H9 (cell line): ENCODE results near the gene MAPKAP1. TPM values are rescaled to one million over a fixed set of nuclear protein-coding genes. Genes with fewer than 3 reads are reported as not detected.

Source experiments
- DNase-seq: peaks from one replicate; pipeline ENCODE4 v3.0.0-alpha.2; 2017
- H2AFZ ChIP-seq: one replicate; pipeline ENCODE4 v1.6.1; 2013; ENCODE audit warnings: mild to moderate bottlenecking, low read length, control low read depth, moderate library complexity
- H2AK5ac ChIP-seq: 2 replicates; pipeline ENCODE4 v1.6.1; 2013; ENCODE audit warnings: low read length, control low read depth, mixed read lengths; ENCODE audit not compliant: insufficient read length
- H2BK120ac ChIP-seq: one replicate; pipeline ENCODE4 v1.6.1; 2013; ENCODE audit warnings: low read depth, mild to moderate bottlenecking, low read length, control low read depth, inconsistent platforms; ENCODE audit not compliant: poor library complexity, severe bottlenecking
- H2BK12ac ChIP-seq: 2 replicates; pipeline ENCODE4 v1.6.1; 2013; ENCODE audit warnings: low read length, control low read depth, mixed read lengths, low read depth; ENCODE audit not compliant: insufficient read length
- H2BK15ac ChIP-seq: 2 replicates; pipeline ENCODE4 v1.6.1; 2013; ENCODE audit warnings: low read depth, low read length, control low read depth
- H2BK20ac ChIP-seq: one replicate; pipeline ENCODE4 v1.6.1; 2013; ENCODE audit warnings: low read depth, mild to moderate bottlenecking, low read length, control low read depth, inconsistent platforms; ENCODE audit not compliant: poor library complexity, severe bottlenecking
- H2BK5ac ChIP-seq: 2 replicates; pipeline ENCODE4 v1.6.1; 2013; ENCODE audit warnings: low read length, control low read depth, mixed read lengths; ENCODE audit not compliant: insufficient read length
- H3K14ac ChIP-seq: 2 replicates; pipeline ENCODE4 v1.6.1; 2013; ENCODE audit warnings: low read length, control low read depth; ENCODE audit not compliant: insufficient read depth
- H3K18ac ChIP-seq: 2 replicates; pipeline ENCODE4 v1.6.1; 2013; ENCODE audit warnings: low read depth, mild to moderate bottlenecking, mixed read lengths, low read length, control low read depth; ENCODE audit not compliant: insufficient read length
- H3K23ac ChIP-seq: 2 replicates; pipeline ENCODE4 v1.6.1; 2013; ENCODE audit warnings: low read length, control low read depth, mixed read lengths, low read depth; ENCODE audit not compliant: insufficient read length
- H3K23me2 ChIP-seq: 2 replicates; pipeline ENCODE4 v1.6.1; 2013; ENCODE audit warnings: low read depth, mild to moderate bottlenecking, mixed read lengths, low read length, control low read depth; ENCODE audit not compliant: insufficient read length, poor library complexity, severe bottlenecking
- H3K27ac ChIP-seq: 2 replicates; pipeline ENCODE4 v1.5.1; 2013; ENCODE audit warnings: low read length, control low read depth, mixed read lengths, low read depth; ENCODE audit not compliant: insufficient read length
- H3K27me3 ChIP-seq: 2 replicates; pipeline ENCODE4 v1.6.1; 2013; ENCODE audit warnings: low read length, control low read depth, inconsistent platforms; ENCODE audit not compliant: insufficient read depth
- H3K4ac ChIP-seq: 2 replicates; pipeline ENCODE4 v1.6.1; 2013; ENCODE audit warnings: low read depth, mild to moderate bottlenecking, control low read depth, inconsistent platforms, low read length, moderate library complexity
- H3K4me1 ChIP-seq: 2 replicates; pipeline ENCODE4 v1.6.1; 2013; ENCODE audit warnings: low read length, control low read depth, inconsistent platforms; ENCODE audit not compliant: insufficient read depth
- H3K4me2 ChIP-seq: 2 replicates; pipeline ENCODE4 v1.6.1; 2013; ENCODE audit warnings: low read length, control low read depth, mixed read lengths; ENCODE audit not compliant: insufficient read length, insufficient read depth
- H3K56ac ChIP-seq: 2 replicates; pipeline ENCODE4 v1.6.1; 2013; ENCODE audit warnings: low read depth, mild to moderate bottlenecking, mixed read lengths, low read length, control low read depth; ENCODE audit not compliant: insufficient read length
- H3K79me1 ChIP-seq: 2 replicates; pipeline ENCODE4 v1.6.1; 2013; ENCODE audit warnings: low read depth, mild to moderate bottlenecking, moderate library complexity, low read length, control low read depth, inconsistent platforms; ENCODE audit not compliant: insufficient read depth, poor library complexity, severe bottlenecking
- H3K79me2 ChIP-seq: 2 replicates; pipeline ENCODE4 v1.6.1; 2013; ENCODE audit warnings: low read length, control low read depth, inconsistent platforms; ENCODE audit not compliant: insufficient read depth
- H3K9ac ChIP-seq: 2 replicates; pipeline ENCODE4 v1.6.1; 2013; ENCODE audit warnings: low read length, control low read depth, mixed read lengths; ENCODE audit not compliant: insufficient read length; ENCODE audit errors: extremely low read depth
- H3K9me3 ChIP-seq: one replicate; pipeline ENCODE4 v1.6.1; 2013; ENCODE audit warnings: low read depth, low read length, inconsistent platforms; ENCODE audit not compliant: control insufficient read depth
- H3T11ph ChIP-seq: one replicate; pipeline ENCODE4 v1.6.1; 2013; ENCODE audit warnings: mild to moderate bottlenecking, low read length, control low read depth, inconsistent platforms
- H4K20me1 ChIP-seq: one replicate; pipeline ENCODE4 v1.6.1; 2013; ENCODE audit not compliant: control insufficient read depth, insufficient read length, insufficient read depth
- H4K5ac ChIP-seq: 2 replicates; pipeline ENCODE4 v1.6.1; 2013; ENCODE audit warnings: low read depth, mild to moderate bottlenecking, mixed read lengths, low read length, control low read depth; ENCODE audit not compliant: insufficient read length
- H4K8ac ChIP-seq: replicated peaks from 2 replicates; pipeline ENCODE4 v1.6.1; 2013; ENCODE audit warnings: low read length, control low read depth, mixed read lengths, low read depth; ENCODE audit not compliant: insufficient read length
- H4K91ac ChIP-seq: 2 replicates; pipeline ENCODE4 v1.6.1; 2013; ENCODE audit warnings: low read depth, mild to moderate bottlenecking, moderate library complexity, mixed read lengths, low read length, control low read depth; ENCODE audit not compliant: insufficient read length
- H3K27ac Mint-ChIP-seq, 3 experiments: 2 replicates in 2 of 3; 3 replicates in 1 of 3; pipeline ENCODE4 v1.8.0; 2020 to 2021; ENCODE audit warnings: mixed read lengths in 3 of 3, mild to moderate bottlenecking in 1 of 3, moderate library complexity in 1 of 3
- H3K27me3 Mint-ChIP-seq: 2 replicates; pipeline ENCODE4 v1.8.0; 2021; ENCODE audit warnings: low read depth, mild to moderate bottlenecking, moderate library complexity, mixed read lengths
- H3K36me3 Mint-ChIP-seq, 3 experiments: 2 replicates in 2 of 3; 3 replicates in 1 of 3; pipeline ENCODE4 v1.8.0; 2020 to 2021; ENCODE audit warnings: low read depth in 3 of 3, mixed read lengths in 3 of 3; ENCODE audit not compliant: insufficient read depth in 1 of 3
- H3K4me1 Mint-ChIP-seq, 2 experiments: 2 replicates each; pipeline ENCODE4 v1.8.0; 2020; ENCODE audit warnings: mixed read lengths in 2 of 2
- H3K4me3 Mint-ChIP-seq, 2 experiments: 2 replicates in 1 of 2; 3 replicates in 1 of 2; pipeline ENCODE4 v1.8.0; 2020 to 2021; ENCODE audit warnings: mild to moderate bottlenecking in 2 of 2, mixed read lengths in 2 of 2, moderate library complexity in 1 of 2
- H3K9me3 Mint-ChIP-seq, 2 experiments: 2 replicates in 1 of 2; 3 replicates in 1 of 2; pipeline ENCODE4 v1.8.0; 2020; ENCODE audit warnings: mild to moderate bottlenecking in 2 of 2, mixed read lengths in 2 of 2, moderate library complexity in 1 of 2
- CTCF ChIP-seq: fragments of 200-600 bp; sonication (generic); conservative IDR thresholded peaks from 3 replicates; pipeline ENCODE4 v1.8.0; 2021; ENCODE audit warnings: antibody characterized with exemption, mild to moderate bottlenecking
- WGBS: extraction: QIAGEN DNeasy Blood & Tissue Kit; methylation state at CpG from one replicate; pipeline ENCODE4 v1.1.7; 2013; ENCODE audit warnings: missing lambda C conversion rate, low lambda C conversion rate, mixed read lengths; ENCODE audit not compliant: insufficient read length; ENCODE audit errors: extremely low coverage; 5-methylcytosine and 5-hydroxymethylcytosine counted together
- total RNA-seq: library from RNA; stranded (reverse); gene quantifications from 2 replicates; pipeline ENCODE4 v1.2.1, GENCODE V29; 2021

The MAPKAP1 gene
- total RNA-seq, 1 experiment from 2014 or later = 97.0 TPM

- no CpG with 5 or more reads among the region's 2 CpGs for WGBS
- H3K23ac ChIP-seq = no peak overlapping the region
- no peak overlapping the region for H4K5ac ChIP-seq
- no peaks in the 10 kb centered on the region for H3K79me1 ChIP-seq
- H3K9me3 ChIP-seq = no peaks in the 10 kb centered on the region
- no peak overlapping the region for H2BK120ac ChIP-seq
- no peak overlapping the region for H3K14ac ChIP-seq
- no peak overlapping the region for H2AK5ac ChIP-seq
- no peak overlapping the region for H2BK12ac ChIP-seq
- no peaks in the 10 kb centered on the region for H3K27me3 ChIP-seq
- H2AFZ ChIP-seq = no peak overlapping the region
- H3K9ac ChIP-seq = no peak overlapping the region
- no peak overlapping the region for H3K18ac ChIP-seq
- H3K79me2 ChIP-seq = no peaks in the 10 kb centered on the region
- no peak overlapping the region for H3K56ac ChIP-seq
- peak overlapping the region in 1 of 3 experiments; percentile 3; a peak in 1 of 7 replicates for H3K27ac Mint-ChIP-seq
- H3K27me3 Mint-ChIP-seq = peaks cover 4% of the 10 kb centered on the region
- H3K4me1 ChIP-seq = no peaks in the 10 kb centered on the region; the same call in 1 of the 2 replicates
- no peak for TF ChIP-seq CTCF
- H3K4ac ChIP-seq = no peak overlapping the region
- peak; percentile 48 for DNase-seq
- no peaks in the 10 kb centered on the region; a peak in 1 of 5 replicates for H3K9me3 Mint-ChIP-seq
- H3T11ph ChIP-seq = no peak overlapping the region
- H3K4me1 Mint-ChIP-seq = peaks cover 11 to 12% of the 10 kb centered on the region in 2 experiments
- no peak overlapping the region for H3K4me2 ChIP-seq
- H2BK20ac ChIP-seq = no peak overlapping the region
- H4K91ac ChIP-seq = no peak overlapping the region
- no peak overlapping the region for H2BK5ac ChIP-seq
- H3K23me2 ChIP-seq = no peaks in the 10 kb centered on the region
- no peaks in the 10 kb centered on the region for H4K20me1 ChIP-seq
- no peak overlapping the region for H2BK15ac ChIP-seq
- no peak overlapping the region for H3K27ac ChIP-seq
- no peaks in the 10 kb centered on the region for H3K36me3 Mint-ChIP-seq
- no peak overlapping the region for H4K8ac ChIP-seq
- no peak overlapping the region for H3K4me3 Mint-ChIP-seq
Observed at GRCh38 chr9:125732562-125732961, 25.6 kb upstream of the MAPKAP1 start.
